CD4-positive, CD25-positive, alpha-beta regulatory T cell (primary cell): ENCODE measurements around the gene NOS1. TPM values are rescaled to one million over a fixed set of nuclear protein-coding genes. Genes with fewer than 3 reads are reported as not detected.
"Not testable (repeated sequence)": the region's sequence is repeated elsewhere in the genome, so short reads cannot be mapped to it uniquely, and the experiment has no call there.

Experiments used
- ATAC-seq, 2 donors: fragments of 150-1000 bp; cut with Tn5 transposase; one replicate each; pipeline ENCODE4 v1.10.0; 2021; ENCODE audit warnings: low read depth in 2 of 2, moderate number of reproducible peaks in 2 of 2, moderate library complexity in 1 of 2
- DNase-seq, 3 donors: peaks; one replicate each; pipeline versions ENCODE4 v3.0.0 to v3.0.0-alpha.2; 2012 to 2022; ENCODE audit warnings: mixed read lengths in 1 of 3
- H3K27ac ChIP-seq: one replicate; pipeline ENCODE4 v1.7.0; 2013; ENCODE audit warnings: mild to moderate bottlenecking, low read length; ENCODE audit not compliant: insufficient read depth, poor library complexity, severe bottlenecking
- H3K27me3 ChIP-seq: one replicate; pipeline ENCODE4 v1.7.0; 2013; ENCODE audit warnings: low read length; ENCODE audit not compliant: control insufficient read depth, insufficient read depth
- H3K36me3 ChIP-seq: one replicate; pipeline ENCODE4 v1.7.0; 2013; ENCODE audit warnings: mild to moderate bottlenecking, low read length, moderate library complexity; ENCODE audit not compliant: control insufficient read depth, insufficient read depth
- H3K4me1 ChIP-seq: 2 replicates; pipeline ENCODE4 v1.7.0; 2013; ENCODE audit warnings: mild to moderate bottlenecking, low read length; ENCODE audit not compliant: insufficient read depth, control insufficient read depth, poor library complexity, severe bottlenecking
- H3K4me3 ChIP-seq: one replicate; pipeline ENCODE4 v1.7.0; 2013; ENCODE audit warnings: low read depth, mild to moderate bottlenecking, low read length, moderate library complexity
- H3K9me3 ChIP-seq, 2 experiments: 1 replicate in 1 of 2; 2 replicates in 1 of 2; pipeline ENCODE4 v1.7.0; 2013; ENCODE audit warnings: low read length in 2 of 2, mild to moderate bottlenecking in 1 of 2, moderate library complexity in 1 of 2; ENCODE audit not compliant: control insufficient read depth in 2 of 2
- H3K27ac Mint-ChIP-seq, 3 donors: one replicate each; pipeline ENCODE4 v1.8.0; 2020 to 2022; ENCODE audit warnings: mild to moderate bottlenecking in 3 of 3, mixed read lengths in 3 of 3, moderate library complexity in 2 of 3
- H3K27me3 Mint-ChIP-seq: one replicate; pipeline ENCODE4 v1.8.0; 2022; ENCODE audit warnings: mild to moderate bottlenecking, mixed read lengths
- H3K36me3 Mint-ChIP-seq: one replicate; pipeline ENCODE4 v1.8.0; 2020; ENCODE audit warnings: mixed read lengths
- H3K4me1 Mint-ChIP-seq, 4 donors: one replicate each; pipeline ENCODE4 v1.8.0; 2020 to 2022; ENCODE audit warnings: mixed read lengths in 4 of 4, mild to moderate bottlenecking in 1 of 4
- H3K4me3 Mint-ChIP-seq, 4 donors: one replicate each; pipeline ENCODE4 v1.8.0; 2020 to 2022; ENCODE audit warnings: mild to moderate bottlenecking in 4 of 4, mixed read lengths in 4 of 4, moderate library complexity in 3 of 4
- H3K9me3 Mint-ChIP-seq, 7 donors: one replicate each; pipeline ENCODE4 v1.8.0; 2020 to 2022; ENCODE audit warnings: mixed read lengths in 7 of 7, mild to moderate bottlenecking in 3 of 7, moderate library complexity in 2 of 7
- polyA plus RNA-seq, 4 donors: library from polyadenylated mRNA; unstranded; fragments of 300-500 nt; fragmentation: Illumina TruSeq; gene quantifications; one replicate each; pipeline ENCODE4 v1.2.3, GENCODE V29; 2021
- total RNA-seq: library from RNA; stranded (reverse); gene quantifications from one replicate; pipeline ENCODE4 v1.2.3, GENCODE V29; 2022

Gene NOS1
- total and polyA plus RNA-seq, 5 donors from 2014 or later, result not detected

DNA sequence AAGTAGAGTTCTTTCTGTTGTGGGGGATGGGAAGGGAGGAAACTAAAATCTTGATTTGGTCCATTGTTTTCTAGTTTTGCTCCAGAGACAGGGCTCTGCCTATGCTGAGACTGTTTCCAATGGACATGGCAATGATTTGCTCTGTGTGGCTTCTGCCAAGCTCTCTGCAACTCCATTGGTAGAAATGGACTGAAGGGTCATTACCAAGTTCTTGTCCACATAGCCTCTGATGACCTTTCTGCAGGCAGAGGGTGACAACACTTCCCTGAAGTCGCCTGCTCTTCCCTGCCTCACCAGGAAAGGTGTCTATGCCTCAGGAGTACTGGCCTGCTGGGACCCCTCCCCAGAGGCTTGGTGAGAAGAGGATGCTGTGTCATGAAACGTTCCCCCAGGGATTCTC is 39.5 kb upstream of the NOS1 start:
- H3K27me3 Mint-ChIP-seq, result no peaks in the 10 kb centered on the region
- Histone ChIP-seq H3K27ac (no peak overlapping the region), H3K4me3 (no peak overlapping the region), H3K9me3 (peaks cover 0 to 2% of the 10 kb centered on the region in 2 experiments), H3K4me1 (no peaks in the 10 kb centered on the region), H3K36me3 (no peaks in the 10 kb centered on the region), H3K27me3 (no peaks in the 10 kb centered on the region)
- DNase-seq (no peak), ATAC-seq (no peak)
- no peak overlapping the region for H3K27ac Mint-ChIP-seq
- no peaks in the 10 kb centered on the region for H3K36me3 Mint-ChIP-seq
- H3K4me1 Mint-ChIP-seq, result no peaks in the 10 kb centered on the region
- peaks cover 0 to 14% (median 5%) of the 10 kb centered on the region in 7 donors for H3K9me3 Mint-ChIP-seq
- no peak overlapping the region for H3K4me3 Mint-ChIP-seq

DNA sequence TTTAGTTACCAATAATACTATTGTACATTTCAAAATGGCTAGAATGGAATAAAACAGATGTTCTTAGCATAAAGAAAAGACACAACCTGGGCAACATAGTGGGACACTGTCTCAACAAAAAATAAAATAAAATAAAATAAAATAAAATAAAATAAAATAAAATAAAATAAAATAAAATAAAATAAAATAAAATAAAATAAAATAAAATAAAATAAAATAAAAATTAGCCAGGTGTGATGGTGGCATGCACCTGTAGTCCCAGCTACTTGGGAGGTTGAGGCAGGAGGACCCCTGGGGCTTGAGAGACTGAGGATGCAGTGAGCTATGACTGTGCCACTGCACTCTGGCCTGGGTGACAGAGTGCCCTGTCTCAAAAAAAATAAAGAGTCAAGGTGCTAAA is 37.1 kb upstream of the NOS1 start:
- H3K4me3 Mint-ChIP-seq, H3K4me3 ChIP-seq, ATAC-seq, H3K36me3 ChIP-seq, H3K27ac Mint-ChIP-seq, H3K9me3 ChIP-seq, H3K27me3 Mint-ChIP-seq, H3K4me1 Mint-ChIP-seq, H3K36me3 Mint-ChIP-seq, DNase-seq, H3K27ac ChIP-seq, H3K27me3 ChIP-seq, H3K4me1 ChIP-seq: not testable (repeated sequence)
- H3K9me3 Mint-ChIP-seq, result peaks cover 0 to 14% (median 5%) of the 10 kb centered on the region in 7 donors

DNA sequence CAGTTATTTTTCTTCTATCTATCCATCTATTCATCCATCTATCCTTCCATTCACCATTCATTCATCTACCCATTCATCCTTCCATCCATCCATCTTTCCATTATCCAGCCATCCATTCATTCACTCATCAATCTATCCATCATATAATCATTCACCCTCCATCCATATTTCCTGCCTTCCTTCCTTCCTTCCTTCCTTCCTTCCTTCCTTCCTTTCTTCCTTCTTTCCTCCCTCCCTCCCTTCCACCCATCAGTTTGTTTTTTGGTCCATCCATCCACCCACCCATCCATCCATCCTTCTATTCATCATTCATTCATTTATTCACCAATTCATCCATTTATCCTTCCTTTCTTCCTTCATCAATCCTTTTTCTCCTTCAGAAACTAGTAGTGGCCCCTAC is 34.3 kb upstream of the NOS1 start:
- H3K27ac Mint-ChIP-seq, result no peak overlapping the region
- ATAC-seq (no peak), DNase-seq (no peak)
- H3K9me3 ChIP-seq, result no peaks in the 10 kb centered on the region
- H3K4me3 ChIP-seq, result no peak overlapping the region
- H3K36me3 Mint-ChIP-seq, result no peaks in the 10 kb centered on the region
- H3K27ac ChIP-seq, result no peak overlapping the region
- no peaks in the 10 kb centered on the region for H3K36me3 ChIP-seq
- H3K4me3 Mint-ChIP-seq, result no peak overlapping the region
- H3K4me1 ChIP-seq, result no peaks in the 10 kb centered on the region
- H3K9me3 Mint-ChIP-seq, result peaks cover 0 to 8% (median 3%) of the 10 kb centered on the region in 7 donors
- H3K4me1 Mint-ChIP-seq, result no peaks in the 10 kb centered on the region
- no peaks in the 10 kb centered on the region for H3K27me3 Mint-ChIP-seq
- H3K27me3 ChIP-seq, result no peaks in the 10 kb centered on the region

DNA sequence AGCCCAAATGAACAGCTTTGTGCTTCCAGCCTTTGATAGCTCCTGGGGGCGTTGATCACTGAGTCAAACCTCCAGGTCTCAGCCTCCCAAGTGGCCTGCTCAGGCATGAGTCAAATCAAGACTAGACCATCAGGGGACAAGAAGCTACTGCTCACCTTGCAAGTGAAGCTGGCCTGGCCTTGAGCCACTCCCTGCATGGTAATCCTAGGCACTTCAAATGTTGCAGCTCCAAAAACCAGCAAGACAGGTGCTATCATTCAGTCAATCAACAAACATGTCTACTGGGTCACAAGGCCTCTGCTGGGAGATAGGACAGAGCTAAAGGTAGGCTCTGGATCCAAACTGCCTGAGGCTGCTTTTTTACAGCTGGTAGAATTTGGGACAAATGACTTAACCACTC is 33.1 kb upstream of the NOS1 start:
- Mint-ChIP-seq H3K9me3 (peaks cover 0 to 4% (median 3%) of the 10 kb centered on the region in 7 donors), H3K36me3 (no peaks in the 10 kb centered on the region), H3K4me1 (no peaks in the 10 kb centered on the region), H3K4me3 (no peak overlapping the region), H3K27ac (no peak overlapping the region), H3K27me3 (no peaks in the 10 kb centered on the region)
- Histone ChIP-seq H3K4me3 (no peak overlapping the region), H3K4me1 (no peaks in the 10 kb centered on the region), H3K36me3 (no peaks in the 10 kb centered on the region), H3K27me3 (no peaks in the 10 kb centered on the region), H3K9me3 (no peaks in the 10 kb centered on the region), H3K27ac (no peak overlapping the region)
- ATAC-seq, result no peak
- no peak for DNase-seq

DNA sequence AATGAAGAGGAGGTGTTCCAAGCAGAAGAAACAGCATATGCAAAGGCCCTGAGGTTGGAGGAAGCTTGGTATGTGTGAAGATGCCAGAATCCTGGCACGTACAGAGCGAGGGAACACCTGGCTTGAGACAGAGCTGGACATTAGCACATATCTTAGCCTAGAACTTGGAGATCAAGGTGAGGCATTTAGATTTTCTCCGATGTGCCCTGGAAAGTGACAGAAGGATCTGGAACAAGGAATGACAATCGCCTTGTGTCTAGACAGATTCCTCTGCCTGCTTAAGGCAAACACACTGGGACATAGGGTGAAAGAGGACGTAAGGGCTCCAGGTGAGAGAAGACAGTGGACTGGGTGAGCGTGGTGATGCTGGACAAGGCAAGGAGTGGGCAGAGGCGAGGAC is 32.2 kb upstream of the NOS1 start:
- H3K27ac Mint-ChIP-seq, result no peak overlapping the region
- H3K4me1 ChIP-seq, result no peaks in the 10 kb centered on the region
- H3K27me3 Mint-ChIP-seq, result no peaks in the 10 kb centered on the region
- H3K36me3 ChIP-seq, result no peaks in the 10 kb centered on the region
- no peak overlapping the region for H3K27ac ChIP-seq
- H3K4me1 Mint-ChIP-seq, result no peaks in the 10 kb centered on the region
- no peak overlapping the region for H3K4me3 ChIP-seq
- no peaks in the 10 kb centered on the region for H3K27me3 ChIP-seq
- H3K4me3 Mint-ChIP-seq, result no peak overlapping the region
- H3K9me3 ChIP-seq, result no peaks in the 10 kb centered on the region
- no peaks in the 10 kb centered on the region for H3K36me3 Mint-ChIP-seq
- peaks cover 0 to 2% (median 0%) of the 10 kb centered on the region in 7 donors for H3K9me3 Mint-ChIP-seq
- ATAC-seq (no peak), DNase-seq (no peak)

DNA sequence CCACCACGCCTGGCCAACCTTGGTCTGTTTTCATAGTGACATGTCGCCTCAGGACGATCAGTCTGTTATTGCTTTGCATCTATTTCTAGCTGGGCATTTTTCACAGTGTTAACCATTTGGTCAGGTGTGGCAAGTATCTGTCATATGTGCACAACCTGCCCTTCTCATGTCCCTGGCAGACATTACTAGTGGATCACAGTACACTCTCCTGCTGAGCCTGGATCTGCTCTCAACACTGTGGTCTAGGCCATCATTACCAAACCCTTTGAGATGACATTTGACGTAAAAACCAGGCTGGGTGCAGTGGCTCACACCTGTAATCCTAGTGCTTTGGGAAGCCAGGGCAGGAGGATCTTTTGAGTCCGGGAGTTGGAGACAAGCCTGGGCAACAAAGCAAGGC is 29.4 kb upstream of the NOS1 start:
- no peaks in the 10 kb centered on the region for H3K9me3 ChIP-seq
- no peaks in the 10 kb centered on the region for H3K4me1 Mint-ChIP-seq
- H3K36me3 ChIP-seq, result no peaks in the 10 kb centered on the region
- ATAC-seq (no peak), DNase-seq (no peak)
- no peaks in the 10 kb centered on the region for H3K36me3 Mint-ChIP-seq
- H3K27ac Mint-ChIP-seq, result no peak overlapping the region
- no peak overlapping the region for H3K27ac ChIP-seq
- H3K4me3 ChIP-seq, result no peak overlapping the region
- no peaks in the 10 kb centered on the region for H3K27me3 ChIP-seq
- H3K27me3 Mint-ChIP-seq, result no peaks in the 10 kb centered on the region
- no peaks in the 10 kb centered on the region for H3K4me1 ChIP-seq
- H3K4me3 Mint-ChIP-seq, result no peak overlapping the region
- peaks cover 0 to 4% (median 0%) of the 10 kb centered on the region in 7 donors for H3K9me3 Mint-ChIP-seq

DNA sequence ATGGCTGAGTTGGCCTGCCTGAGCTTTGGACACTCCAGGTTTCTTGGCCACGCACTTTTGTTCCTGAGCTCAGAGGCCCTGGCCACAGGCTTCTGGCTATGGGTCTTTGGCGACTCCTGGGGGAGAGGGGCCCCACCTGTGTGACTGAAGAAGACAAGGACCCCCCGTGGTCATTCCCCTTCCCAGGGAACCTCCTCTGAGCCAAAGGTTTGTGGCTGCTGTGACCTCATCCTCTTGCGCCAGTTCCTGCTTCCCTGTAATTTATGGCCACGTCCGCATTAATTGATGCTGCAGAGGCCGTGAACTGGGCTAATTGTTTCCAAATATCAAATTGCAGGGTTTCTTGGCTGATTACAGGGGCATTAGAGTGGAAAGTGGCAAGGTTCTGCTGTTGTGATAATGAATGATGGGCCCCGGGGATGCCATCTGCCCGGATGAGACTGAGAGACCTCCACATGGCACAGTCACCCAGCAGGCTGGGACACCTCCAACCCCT is 27.6 kb upstream of the NOS1 start:
- no peak for DNase-seq
- no peaks in the 10 kb centered on the region for H3K4me1 Mint-ChIP-seq
- peaks cover 0 to 2% (median 0%) of the 10 kb centered on the region in 7 donors for H3K9me3 Mint-ChIP-seq

DNA sequence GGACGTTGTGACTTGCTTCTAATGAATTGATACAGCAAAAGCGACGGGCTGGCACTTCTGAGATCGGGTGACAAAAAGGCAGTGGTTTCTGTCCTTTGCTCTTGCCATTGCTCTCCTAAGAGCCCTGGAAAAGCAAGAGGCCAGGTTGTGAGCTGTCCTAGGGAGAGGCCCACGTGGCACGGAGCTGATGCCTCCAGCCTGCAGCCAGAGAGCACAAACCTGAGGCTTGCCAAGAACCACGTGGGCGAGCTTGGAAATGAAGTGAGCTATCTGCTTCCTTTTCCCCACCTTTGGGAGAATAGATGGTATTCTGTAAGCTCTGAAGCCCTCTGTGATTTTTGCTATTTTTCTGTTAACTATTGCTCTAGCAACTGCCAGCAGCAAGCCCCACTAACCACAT is 26.4 kb upstream of the NOS1 start:
- peaks cover 0 to 2% (median 0%) of the 10 kb centered on the region in 7 donors for H3K9me3 Mint-ChIP-seq
- DNase-seq, result no peak
- no peak overlapping the region for H3K27ac Mint-ChIP-seq

More for the DNA sequence above, 27.6 kb upstream of the NOS1 start:
- Histone ChIP-seq H3K4me1 (no peaks in the 10 kb centered on the region), H3K9me3 (no peaks in the 10 kb centered on the region), H3K27ac (no peak overlapping the region), H3K27me3 (no peaks in the 10 kb centered on the region), H3K4me3 (no peak overlapping the region), H3K36me3 (no peaks in the 10 kb centered on the region)
- no peak for ATAC-seq
- Mint-ChIP-seq H3K4me3 (no peak overlapping the region), H3K36me3 (no peaks in the 10 kb centered on the region), H3K27me3 (no peaks in the 10 kb centered on the region), H3K27ac (no peak overlapping the region)

More for the DNA sequence above, 26.4 kb upstream of the NOS1 start:
- H3K4me1 Mint-ChIP-seq, result no peaks in the 10 kb centered on the region
- no peaks in the 10 kb centered on the region for H3K27me3 Mint-ChIP-seq
- Histone ChIP-seq H3K4me3 (no peak overlapping the region), H3K4me1 (no peaks in the 10 kb centered on the region), H3K27me3 (no peaks in the 10 kb centered on the region), H3K36me3 (no peaks in the 10 kb centered on the region), H3K27ac (no peak overlapping the region), H3K9me3 (no peaks in the 10 kb centered on the region)
- ATAC-seq, result no peak
- no peaks in the 10 kb centered on the region for H3K36me3 Mint-ChIP-seq
- no peak overlapping the region for H3K4me3 Mint-ChIP-seq
